Endothelial cell of umbilical vein (primary cell): ENCODE results near the gene PARP3. TPM values are rescaled to one million over a fixed set of nuclear protein-coding genes. Genes with fewer than 3 reads are reported as not detected.

ENCODE experiments used
- BruUV-seq: library from RNA; stranded (reverse); fragments of 400-500 nt; replicated peaks from 2 replicates; lab custom pipeline; 2021; lab: Mats Ljungman, UMichigan
- CTCF ChIA-PET: fragments of 300-600, 350-600 bp; sonication (Branson Sonifier 250); formaldehyde crosslinking; loops from one replicate; lab custom pipeline; 2021; ENCODE audit warnings: antibody characterized with exemption, inconsistent platforms; lab: Charles Lee
- POLR2A ChIA-PET: fragments of 300-600, 350-600 bp; sonication (Branson Sonifier 250); formaldehyde crosslinking; loops from one replicate; lab custom pipeline; 2021; ENCODE audit warnings: antibody characterized with exemption, inconsistent platforms; lab: Charles Lee
- DNase-seq: peaks from one replicate; pipeline ENCODE4 v3.0.0-alpha.2; 2011; ENCODE audit warnings: low read depth, low spot score
- FAIRE-seq: peaks from 2 replicates; lab custom pipeline; 2011; peaks lifted over from hg19 to GRCh38; lab: Jason Lieb, UNC
- H2AFZ ChIP-seq: 2 replicates; pipeline ENCODE4 v1.6.0; 2012; ENCODE audit warnings: low read depth, low read length, control low read depth, inconsistent platforms
- H3K27ac ChIP-seq: 2 replicates; pipeline ENCODE4 v1.5.1; 2011; ENCODE audit warnings: low read depth, mild to moderate bottlenecking, control low read depth, low read length, moderate library complexity; ENCODE audit not compliant: insufficient read depth
- H3K27me3 ChIP-seq, 2 experiments: 2 replicates each; pipeline versions ENCODE4 v1.6.0 to v1.6.1; 2011; ENCODE audit warnings: low read length in 2 of 2, mixed read lengths in 1 of 2; ENCODE audit not compliant: control insufficient read depth in 2 of 2, insufficient read depth in 2 of 2
- H3K36me3 ChIP-seq, 2 experiments: 2 replicates in 1 of 2; 3 replicates in 1 of 2; pipeline ENCODE4 v1.5.1; 2011; ENCODE audit warnings: low read length in 2 of 2, mild to moderate bottlenecking in 1 of 2, moderate library complexity in 1 of 2; ENCODE audit not compliant: control insufficient read depth in 2 of 2, insufficient read depth in 2 of 2; ENCODE audit errors: extremely low read depth in 1 of 2
- H3K4me1 ChIP-seq: 3 replicates; pipeline ENCODE4 v1.5.1; 2011; ENCODE audit warnings: mild to moderate bottlenecking, low read length; ENCODE audit not compliant: control insufficient read depth, insufficient read depth; ENCODE audit errors: extremely low read depth
- H3K4me2 ChIP-seq: 2 replicates; pipeline ENCODE4 v1.6.1; 2011; ENCODE audit warnings: low read length, control low read depth, mixed read lengths; ENCODE audit not compliant: insufficient read depth
- H3K4me3 ChIP-seq, 3 experiments: fragments of 200-600 bp in 1 of 3; sonication (generic), shearing (Covaris generic) in 1 of 3; replicated peaks in 1 of 3; 2 replicates each; pipeline ENCODE4 v1.5.1; 2011 to 2016; ENCODE audit warnings: control low read depth in 3 of 3, low read length in 3 of 3, mild to moderate bottlenecking in 2 of 3, inconsistent platforms in 1 of 3, low read depth in 1 of 3, moderate library complexity in 1 of 3; ENCODE audit not compliant: insufficient read depth in 1 of 3
- H3K79me2 ChIP-seq: 2 replicates; pipeline ENCODE4 v1.6.0; 2012; ENCODE audit warnings: low read length, inconsistent platforms; ENCODE audit not compliant: control insufficient read depth, insufficient read depth
- H3K9ac ChIP-seq: replicated peaks from 2 replicates; pipeline ENCODE3; 2011; ENCODE audit warnings: low read length, control low read depth; ENCODE audit not compliant: insufficient read depth; ENCODE audit errors: extremely low read depth
- H3K9me1 ChIP-seq: replicated peaks from 3 replicates; pipeline ENCODE4 v1.6.0; 2011; ENCODE audit warnings: mild to moderate bottlenecking, low read length; ENCODE audit not compliant: control insufficient read depth, insufficient read depth; ENCODE audit errors: extremely low read depth
- H3K9me3 ChIP-seq: replicated peaks from 2 replicates; pipeline ENCODE4 v1.5.1; 2012; ENCODE audit warnings: low read length, inconsistent platforms; ENCODE audit not compliant: control insufficient read depth, insufficient read depth
- H4K20me1 ChIP-seq: replicated peaks from 2 replicates; pipeline ENCODE3; 2011; ENCODE audit warnings: mild to moderate bottlenecking, low read length; ENCODE audit not compliant: control insufficient read depth, insufficient read depth; ENCODE audit errors: extremely low read depth
- EZH2 ChIP-seq: IDR thresholded peaks from 2 replicates; pipeline ENCODE4 v1.6.1; 2012; ENCODE audit warnings: borderline replicate concordance, low read depth, mild to moderate bottlenecking, moderate library complexity, low read length, inconsistent platforms; ENCODE audit not compliant: severe bottlenecking
- FOS ChIP-seq: IDR thresholded peaks from 2 replicates; pipeline ENCODE4 v1.6.1; 2011; ENCODE audit warnings: mild to moderate bottlenecking, low read length, moderate library complexity, borderline replicate concordance; ENCODE audit not compliant: insufficient read depth
- GATA2 ChIP-seq: IDR thresholded peaks from 2 replicates; pipeline ENCODE4 v1.7.0; 2011; ENCODE audit warnings: low read depth, mild to moderate bottlenecking, moderate library complexity, mixed read lengths, low read length; ENCODE audit not compliant: insufficient read length, insufficient read depth
- JUN ChIP-seq: IDR thresholded peaks from 2 replicates; pipeline ENCODE4 v1.6.1; 2011; ENCODE audit warnings: borderline replicate concordance, low read depth; ENCODE audit not compliant: insufficient read length, insufficient read depth
- MYC ChIP-seq: IDR thresholded peaks from one replicate; pipeline ENCODE4 v1.6.1; 2011; ENCODE audit warnings: mild to moderate bottlenecking, low read depth, low read length
- POLR2A ChIP-seq: IDR thresholded peaks from 2 replicates; pipeline ENCODE4 v1.6.1; 2012; ENCODE audit warnings: low read depth, mild to moderate bottlenecking, control low read depth, low read length
- POLR2AphosphoS5 ChIP-seq: IDR thresholded peaks from 2 replicates; pipeline ENCODE4 v1.6.1; 2012; ENCODE audit warnings: low read depth, mild to moderate bottlenecking, control low read depth, low read length, moderate library complexity; ENCODE audit not compliant: insufficient read depth
- dilution Hi-C: fragments of 300-500 bp; cut with MboI; formaldehyde crosslinking; loops from one replicate; pipeline ENCODE4 v1.15.0; 2019; ENCODE audit warnings: low sequenced_read_pairs; ENCODE audit not compliant: extremely low pct_ligation_motif_present
- intact Hi-C: fragments of 100-400 bp; cut with micrococcal nuclease; formaldehyde crosslinking; loops from one replicate; pipeline ENCODE4 v1.10.0; 2022
- polyA plus RNA-seq, 4 experiments: library from polyadenylated mRNA; depleted of rRNA in 3 of 4; stranded (reverse) in 3 of 4; unstranded in 1 of 4; fragments of >200 nt; gene quantifications; 2 replicates each; pipeline versions ENCODE4 v1.2.1 to v1.2.3, GENCODE V29; 2011 to 2012; ENCODE audit warnings: missing spikeins in 1 of 4
- total RNA-seq: library from RNA; stranded (reverse); gene quantifications from 2 replicates; pipeline ENCODE4 v1.2.3, GENCODE V29; 2021
- TF ChIP-seq, protein P1 (sequence below), 2 donors: IDR thresholded peaks; 1 replicate in 1 of 2; 2 replicates in 1 of 2; pipeline ENCODE4 v1.5.1; 2011; ENCODE audit warnings: low read length in 2 of 2, mild to moderate bottlenecking in 2 of 2, moderate library complexity in 2 of 2, control low read depth in 1 of 2, inconsistent platforms in 1 of 2, low read depth in 1 of 2; ENCODE audit not compliant: insufficient read depth in 1 of 2; ENCODE audit errors: extremely low read depth in 1 of 2
- TF ChIP-seq, protein P2 (sequence below): IDR thresholded peaks from 2 replicates; pipeline ENCODE4 v1.6.1; 2011; ENCODE audit not compliant: insufficient read depth, insufficient read length

PARP3 gene
- total and polyA plus RNA-seq, 2 donors (not counting 3 experiments of a cell fraction or from before 2014, with no cell fraction given), result 10.0 to 13.8 TPM

DNA sequence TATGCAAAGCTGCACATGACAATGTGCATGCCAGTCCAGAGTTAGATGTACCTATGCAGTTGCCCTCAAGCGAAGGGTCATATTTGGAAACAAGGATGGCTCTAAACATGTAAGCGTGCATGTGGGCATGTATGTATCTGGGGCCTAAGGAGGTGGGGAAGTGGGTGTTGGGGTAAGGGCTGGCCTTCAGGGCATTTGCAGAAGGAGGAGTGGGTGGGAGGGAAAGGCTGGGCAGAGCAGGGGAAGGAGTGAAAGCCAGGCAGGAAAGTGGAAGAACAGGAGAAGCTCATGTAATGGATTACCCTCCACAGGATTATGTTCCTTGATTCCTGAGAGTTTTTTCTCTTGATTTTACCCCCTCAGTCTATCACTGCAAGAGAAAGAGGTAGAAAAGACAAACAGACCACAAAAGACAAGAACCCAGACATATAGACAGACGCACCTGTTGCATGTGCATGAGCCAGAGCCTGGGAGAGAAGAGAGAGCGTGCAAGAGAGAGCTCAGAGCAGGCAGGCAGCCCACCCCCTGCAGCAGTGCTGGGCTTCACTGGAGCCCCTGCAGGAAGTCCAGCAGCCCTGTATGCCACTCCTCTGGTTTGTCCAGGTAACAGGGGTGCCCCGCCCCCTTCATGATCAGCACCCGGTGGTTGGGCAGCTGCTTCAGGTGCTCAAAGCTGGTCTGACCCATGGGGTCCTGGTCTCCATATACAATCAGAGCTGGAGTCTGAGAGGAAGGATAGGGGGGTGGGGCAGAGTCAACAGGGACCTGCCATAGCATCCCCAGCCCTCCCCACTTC, 26.9 kb downstream of the PARP3 start:
- H3K4me2 ChIP-seq, result no peak overlapping the region
- BruUV-seq, result no TSS peak
- POLR2A ChIA-PET, result interaction anchor here (0.9 kb wide), 1 partner anchor 14 kb away, joined by 3 read pairs; the partner anchor contains the start of gene ACY1

More for the DNA sequence above, 26.9 kb downstream of the PARP3 start:
- Histone ChIP-seq H3K27ac (no peak overlapping the region), H3K4me1 (peaks cover 10% of the 10 kb centered on the region), H3K9ac (no peak overlapping the region), H3K36me3 (no peaks in the 10 kb centered on the region), H4K20me1 (no peaks in the 10 kb centered on the region), H3K4me3 (no peak overlapping the region), H3K27me3 (no peaks in the 10 kb centered on the region), H3K9me1 (no peaks in the 10 kb centered on the region), H2AFZ (no peak overlapping the region), H3K9me3 (no peaks in the 10 kb centered on the region), H3K79me2 (no peaks in the 10 kb centered on the region)
- FAIRE-seq, result no peak
- intact Hi-C loops (no loop called here), dilution Hi-C loops (no loop called here)
- TF ChIP-seq GATA2 (no peak), FOS (no peak), JUN (no peak), POLR2A (no peak), EZH2 (no peak), MYC (no peak), POLR2AphosphoS5 (no peak)
- TF ChIP-seq, protein P1, sequence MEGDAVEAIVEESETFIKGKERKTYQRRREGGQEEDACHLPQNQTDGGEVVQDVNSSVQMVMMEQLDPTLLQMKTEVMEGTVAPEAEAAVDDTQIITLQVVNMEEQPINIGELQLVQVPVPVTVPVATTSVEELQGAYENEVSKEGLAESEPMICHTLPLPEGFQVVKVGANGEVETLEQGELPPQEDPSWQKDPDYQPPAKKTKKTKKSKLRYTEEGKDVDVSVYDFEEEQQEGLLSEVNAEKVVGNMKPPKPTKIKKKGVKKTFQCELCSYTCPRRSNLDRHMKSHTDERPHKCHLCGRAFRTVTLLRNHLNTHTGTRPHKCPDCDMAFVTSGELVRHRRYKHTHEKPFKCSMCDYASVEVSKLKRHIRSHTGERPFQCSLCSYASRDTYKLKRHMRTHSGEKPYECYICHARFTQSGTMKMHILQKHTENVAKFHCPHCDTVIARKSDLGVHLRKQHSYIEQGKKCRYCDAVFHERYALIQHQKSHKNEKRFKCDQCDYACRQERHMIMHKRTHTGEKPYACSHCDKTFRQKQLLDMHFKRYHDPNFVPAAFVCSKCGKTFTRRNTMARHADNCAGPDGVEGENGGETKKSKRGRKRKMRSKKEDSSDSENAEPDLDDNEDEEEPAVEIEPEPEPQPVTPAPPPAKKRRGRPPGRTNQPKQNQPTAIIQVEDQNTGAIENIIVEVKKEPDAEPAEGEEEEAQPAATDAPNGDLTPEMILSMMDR (IDR thresholded peaks at IDR 0.05; ENCODE audit: extremely low read depth in 1 of 2, insufficient read depth in 1 of 2, low read depth in 1 of 2, low read length in 2 of 2), result no peak
- TF ChIP-seq, protein P2, sequence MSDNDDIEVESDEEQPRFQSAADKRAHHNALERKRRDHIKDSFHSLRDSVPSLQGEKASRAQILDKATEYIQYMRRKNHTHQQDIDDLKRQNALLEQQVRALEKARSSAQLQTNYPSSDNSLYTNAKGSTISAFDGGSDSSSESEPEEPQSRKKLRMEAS, result no peak
- DNase-seq, result no peak
- CTCF ChIA-PET, result interaction anchor here (0.6 to 3.5 kb wide), 4 partner anchors 12 to 27 kb away, joined by 3 to 14 read pairs (median 11); partner anchors contain the start of genes ACY1, PARP3 and RRP9
